Testis (tissue), 2 donors: Measurements from ENCODE around the gene HINT1.

Experiments
- CTCF ChIP-seq, 3 experiments: fragments of 450-650 bp in 2 of 3; fragments of 200-600 bp in 1 of 3; sonication (generic) in 1 of 3; IDR thresholded peaks; one replicate each; pipeline ENCODE4 v1.5.1; 2016 to 2019; ENCODE audit warnings: antibody characterized with exemption in 3 of 3, mild to moderate bottlenecking in 2 of 3, moderate library complexity in 1 of 3
- POLR2A ChIP-seq: fragments of 450-650 bp; IDR thresholded peaks from one replicate; pipeline ENCODE4 v1.6.1; 2017; ENCODE audit warnings: antibody characterized with exemption, mild to moderate bottlenecking, moderate library complexity

- no peak for TF ChIP-seq CTCF (IDR thresholded peaks at IDR 0.05)
- TF ChIP-seq POLR2A, result no peak
Measured at GRCh38 chr5:131164191-131165118, 601 bp downstream of the HINT1 start.
